GM20000 (cell line): ENCODE data around the gene DHRSX.
"Not testable (repeated sequence)": the region's sequence is repeated elsewhere in the genome, so short reads cannot be mapped to it uniquely, and the experiment has no call there.

Experiments used
- DNase-seq: peaks from one replicate; pipeline ENCODE4 v3.0.0; 2012; ENCODE audit warnings: low spot score
- TF ChIP-seq, protein P1 (sequence below): IDR thresholded peaks from 2 replicates; pipeline ENCODE4 v1.5.1; 2012; ENCODE audit warnings: mild to moderate bottlenecking, control low read depth; ENCODE audit errors: extremely low read depth, missing control alignments

Gene DHRSX

DNA sequence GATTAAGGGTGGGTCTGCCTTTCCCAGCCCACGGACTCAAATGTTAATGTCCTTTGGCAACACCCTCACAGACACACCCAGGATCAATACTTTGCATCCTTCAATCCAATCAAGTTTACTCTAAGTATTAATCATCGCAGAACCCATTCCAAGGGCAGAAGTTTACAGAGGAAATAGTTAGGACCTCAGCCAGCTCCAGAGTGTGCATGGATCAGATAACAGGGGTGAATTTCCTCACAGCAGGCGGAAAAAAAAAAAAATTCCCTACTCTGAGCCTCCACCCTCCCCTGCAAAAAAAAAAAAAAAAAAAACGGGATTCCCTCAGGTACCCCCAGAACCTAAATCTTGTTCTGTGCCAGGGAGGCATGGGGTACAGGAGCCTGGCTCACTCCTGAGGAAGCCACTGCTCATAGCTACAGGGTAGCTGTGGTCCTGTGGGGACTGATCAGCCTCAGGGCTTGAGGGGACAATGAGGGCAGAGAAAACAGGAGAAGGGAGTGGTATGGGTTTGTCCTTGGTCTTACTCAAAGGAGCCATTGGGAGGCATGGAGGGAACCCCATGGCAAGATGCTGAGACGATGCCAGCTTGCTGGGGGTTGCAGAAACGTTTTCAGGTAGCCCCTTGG lies 113.0 kb downstream of the DHRSX start:
- TF ChIP-seq, protein P1, sequence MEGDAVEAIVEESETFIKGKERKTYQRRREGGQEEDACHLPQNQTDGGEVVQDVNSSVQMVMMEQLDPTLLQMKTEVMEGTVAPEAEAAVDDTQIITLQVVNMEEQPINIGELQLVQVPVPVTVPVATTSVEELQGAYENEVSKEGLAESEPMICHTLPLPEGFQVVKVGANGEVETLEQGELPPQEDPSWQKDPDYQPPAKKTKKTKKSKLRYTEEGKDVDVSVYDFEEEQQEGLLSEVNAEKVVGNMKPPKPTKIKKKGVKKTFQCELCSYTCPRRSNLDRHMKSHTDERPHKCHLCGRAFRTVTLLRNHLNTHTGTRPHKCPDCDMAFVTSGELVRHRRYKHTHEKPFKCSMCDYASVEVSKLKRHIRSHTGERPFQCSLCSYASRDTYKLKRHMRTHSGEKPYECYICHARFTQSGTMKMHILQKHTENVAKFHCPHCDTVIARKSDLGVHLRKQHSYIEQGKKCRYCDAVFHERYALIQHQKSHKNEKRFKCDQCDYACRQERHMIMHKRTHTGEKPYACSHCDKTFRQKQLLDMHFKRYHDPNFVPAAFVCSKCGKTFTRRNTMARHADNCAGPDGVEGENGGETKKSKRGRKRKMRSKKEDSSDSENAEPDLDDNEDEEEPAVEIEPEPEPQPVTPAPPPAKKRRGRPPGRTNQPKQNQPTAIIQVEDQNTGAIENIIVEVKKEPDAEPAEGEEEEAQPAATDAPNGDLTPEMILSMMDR = no peak
- DNase-seq = no peak

DNA sequence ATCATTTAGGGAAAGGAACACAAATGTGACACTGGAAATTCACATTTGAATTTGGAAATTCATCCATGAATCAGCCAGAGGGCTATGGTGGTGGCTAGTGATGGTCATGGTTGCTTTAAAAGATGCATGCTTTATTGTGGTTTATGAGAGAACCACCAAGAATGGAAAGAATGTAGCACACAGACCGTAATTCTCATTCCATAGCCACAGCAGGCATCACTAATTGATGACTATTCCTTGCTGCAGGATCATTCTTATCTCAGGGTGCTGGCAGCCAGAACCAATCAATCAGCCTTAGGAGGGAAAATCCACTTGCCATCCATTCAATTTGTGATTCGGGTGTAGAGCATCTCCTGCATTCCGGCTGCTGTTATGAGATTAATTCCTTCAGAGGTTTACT lies 115.6 kb downstream of the DHRSX start:
- TF ChIP-seq, protein P1 = no peak
- DNase-seq = no peak

DNA sequence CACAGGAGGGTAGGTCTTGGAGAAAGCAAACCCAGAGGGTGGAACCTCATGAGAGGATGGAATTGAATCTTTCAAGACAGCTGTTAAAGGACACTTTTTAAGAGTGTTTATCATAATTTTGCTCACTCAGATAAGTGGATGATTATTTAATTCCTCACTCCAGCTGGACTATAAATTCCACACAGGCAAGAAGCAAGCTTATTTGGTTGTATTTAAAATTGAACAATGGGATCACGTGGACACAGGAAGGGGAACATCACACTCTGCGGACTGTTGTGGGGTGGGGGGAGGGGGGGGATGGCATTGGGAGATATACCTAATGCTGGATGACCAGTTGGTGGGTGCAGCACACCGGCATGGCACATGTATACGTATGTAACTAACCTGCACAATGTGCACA lies 116.3 kb downstream of the DHRSX start:
- TF ChIP-seq, protein P1 = no peak
- no peak for DNase-seq

DNA sequence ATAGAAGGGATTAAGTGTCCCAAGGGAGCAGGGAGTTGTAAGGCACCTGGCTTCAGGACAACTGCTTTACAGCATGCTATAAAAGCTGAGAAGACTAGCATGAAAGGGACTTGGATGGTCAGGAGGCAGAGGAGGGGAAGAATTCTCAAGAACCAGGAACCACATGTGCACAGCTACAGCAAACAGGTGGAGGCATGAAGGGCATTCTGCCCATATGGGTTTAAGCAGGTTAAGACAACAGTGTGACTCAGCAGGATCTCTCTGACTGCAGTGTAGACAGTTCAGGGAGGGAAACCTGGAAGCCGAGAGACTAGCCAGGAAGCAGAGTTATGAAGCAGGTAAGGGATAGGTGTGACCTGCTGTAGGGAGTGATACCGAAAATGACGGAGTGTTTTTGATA lies 117.0 kb downstream of the DHRSX start:
- TF ChIP-seq, protein P1 = no peak
- DNase-seq = no peak

DNA sequence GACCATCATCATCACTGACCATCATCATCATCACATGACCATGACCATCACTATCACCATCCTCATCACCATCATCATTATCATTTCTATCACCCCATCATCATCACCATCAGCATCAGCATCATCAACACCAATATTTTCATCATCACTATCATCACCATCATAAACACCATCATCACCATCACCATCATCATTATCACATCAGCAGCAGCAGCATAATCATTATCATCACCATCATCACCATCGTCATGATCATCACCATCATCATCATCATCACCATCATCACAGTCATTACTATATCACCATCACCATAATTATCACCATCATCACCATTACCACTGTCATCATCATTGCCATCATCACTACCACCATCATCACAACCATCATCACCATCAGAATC lies 117.6 kb downstream of the DHRSX start:
- no peak for DNase-seq
- TF ChIP-seq, protein P1 = no peak

DNA sequence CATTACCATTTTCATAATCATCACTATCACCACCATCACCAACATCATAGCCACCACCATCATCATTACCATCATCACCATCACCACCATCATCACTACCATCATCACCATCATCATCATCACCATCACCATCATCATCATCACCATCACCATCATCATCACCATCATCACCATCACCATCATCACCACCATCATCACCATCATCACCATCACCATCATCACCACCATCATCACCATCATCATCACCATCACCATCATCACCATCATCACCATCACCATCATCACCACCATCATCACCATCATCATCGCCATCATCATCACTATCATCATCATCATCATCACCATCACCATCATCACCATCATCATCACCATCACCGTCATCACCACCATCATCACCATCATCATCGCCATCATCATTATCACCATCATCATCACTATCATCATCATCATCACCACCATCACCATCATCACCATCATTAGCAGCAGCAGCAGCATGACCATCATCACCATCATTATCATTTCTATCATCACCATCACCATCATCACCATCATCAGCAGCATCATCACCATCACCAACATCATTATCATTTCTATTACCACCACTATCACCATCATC lies 118.2 kb downstream of the DHRSX start:
- DNase-seq = not testable (repeated sequence)

DNA sequence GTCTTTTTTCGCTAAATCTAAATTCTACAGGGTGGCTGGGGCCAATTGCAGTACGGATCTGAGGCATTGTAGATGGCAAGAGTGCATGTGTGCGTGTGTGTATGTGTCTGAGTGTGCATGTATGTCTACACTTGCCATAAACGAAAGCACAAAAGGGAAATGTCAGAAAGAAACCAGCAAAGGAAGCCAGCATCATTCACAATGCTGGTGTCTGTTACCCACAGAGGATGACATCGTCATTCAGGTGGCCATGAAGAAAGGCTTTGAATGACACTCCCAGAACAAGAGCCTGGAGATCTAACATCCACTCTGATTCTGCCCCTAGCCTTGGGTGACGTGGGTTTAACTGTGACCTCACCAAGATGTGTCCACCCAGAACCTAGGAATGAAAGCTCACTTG lies 124.6 kb downstream of the DHRSX start:
- TF ChIP-seq, protein P1 = no peak
- no peak for DNase-seq

DNA sequence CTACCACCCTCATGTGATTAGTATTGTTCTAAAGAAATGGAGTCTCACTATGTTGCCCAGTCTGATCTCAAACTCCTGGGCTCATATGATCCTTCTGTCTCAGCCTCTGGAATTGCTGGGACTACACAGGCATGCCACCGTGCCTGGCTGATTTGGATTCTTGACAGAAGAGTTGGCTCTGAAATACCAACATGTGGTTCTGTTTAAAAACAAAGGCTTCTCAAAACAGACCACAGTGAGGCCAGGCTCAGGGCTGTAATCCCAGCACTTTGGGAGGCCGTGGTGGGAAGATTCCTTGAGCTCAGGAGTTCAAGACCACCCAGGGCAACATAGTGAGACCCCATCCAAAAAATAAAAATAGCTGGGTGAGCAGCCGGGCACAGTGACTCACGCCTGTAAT lies 126.7 kb downstream of the DHRSX start:
- TF ChIP-seq, protein P1 = no peak
- DNase-seq = no peak
